ENCODE data around the gene POU4F2. TPM values are rescaled to one million over a fixed set of nuclear protein-coding genes. Genes with fewer than 3 reads are reported as not detected.
A peak's percentile ranks its signal among the peaks of the same experiment; 100 is the strongest.

POU4F2 gene
- total RNA-seq, 5 donors from 2014 or later (not counting 1 experiment from before 2014, with no cell fraction given), result not detected

GRCh38 chr4:146637621-146638332, 916 bp upstream of the POU4F2 start:
- Histone ChIP-seq H3K9me3 (no peaks in the 10 kb centered on the region), H3K36me3 (ENCODE audit: control insufficient read depth in 2 of 2, extremely low read depth in 1 of 2, insufficient read depth in 1 of 2, low read length in 1 of 2) (no peaks in the 10 kb centered on the region), H3K27me3 (replicated peaks in 1 of 2; ENCODE audit: control insufficient read depth in 2 of 2, extremely low read depth in 1 of 2, insufficient read depth in 2 of 2, low read length in 1 of 2) (peaks cover 25 to 61% of the 10 kb centered on the region in 2 experiments), H3K27ac (ENCODE audit: low read length) (no peak overlapping the region), H3K4me3 (ENCODE audit: control insufficient read depth in 1 of 2, extremely low read depth in 1 of 2, low read length in 1 of 2) (peak overlapping the region in 1 of 2 donors; percentile 3), H3K4me1 (ENCODE audit: control insufficient read depth in 1 of 2, extremely low read depth in 1 of 2, insufficient read depth in 2 of 2, low read length in 2 of 2) (peaks cover 0 to 25% of the 10 kb centered on the region in 2 experiments)
- peaks cover 74 to 83% of the 10 kb centered on the region in 2 donors for H3K27me3 Mint-ChIP-seq
- H3K4me1 Mint-ChIP-seq, result peaks cover 21 to 22% (median 21%) of the 10 kb centered on the region in 3 donors
- 10% methylated on average over 33 of the region's 35 CpGs for WGBS (ENCODE audit: insufficient coverage)
- POLR2A ChIA-PET, result no interaction called here
- peak overlapping the region in 2 of 3 donors; percentile 34 to 69 for H3K4me3 Mint-ChIP-seq
- CTCF ChIA-PET, result no interaction called here
- no peak overlapping the region for H3K27ac Mint-ChIP-seq
- H3K36me3 Mint-ChIP-seq, result peaks cover 3% of the 10 kb centered on the region
- peaks cover 0 to 4% (median 4%) of the 10 kb centered on the region in 3 donors for H3K9me3 Mint-ChIP-seq
- ATAC-seq (replicated peaks in 1 of 4) (no peak), DNase-seq (no peak)

GRCh38 chr4:146638333-146638785, 334 bp upstream of the POU4F2 start:
- H3K27ac Mint-ChIP-seq, result no peak overlapping the region
- H3K36me3 Mint-ChIP-seq, result peaks cover 3% of the 10 kb centered on the region

GRCh38 chr4:146639506-146639932, 826 bp downstream of the POU4F2 start:
- Mint-ChIP-seq H3K27me3 (peaks cover 75 to 81% of the 10 kb centered on the region in 2 donors), H3K4me1 (peaks cover 21 to 22% (median 21%) of the 10 kb centered on the region in 3 donors), H3K36me3 (peaks cover 3% of the 10 kb centered on the region), H3K9me3 (peaks cover 0 to 11% (median 6%) of the 10 kb centered on the region in 3 donors), H3K27ac (no peak overlapping the region), H3K4me3 (peak overlapping the region in 2 of 3 donors; percentile 35 to 69)
- ATAC-seq (replicated peaks in 1 of 4) (no peak), DNase-seq (no peak)
- Histone ChIP-seq H3K27ac (ENCODE audit: low read length) (no peak overlapping the region), H3K4me1 (ENCODE audit: control insufficient read depth in 1 of 2, extremely low read depth in 1 of 2, insufficient read depth in 2 of 2, low read length in 2 of 2) (peaks cover 0 to 25% of the 10 kb centered on the region in 2 experiments), H3K36me3 (ENCODE audit: control insufficient read depth in 2 of 2, extremely low read depth in 1 of 2, insufficient read depth in 1 of 2, low read length in 1 of 2) (no peaks in the 10 kb centered on the region), H3K27me3 (replicated peaks in 1 of 2; ENCODE audit: control insufficient read depth in 2 of 2, extremely low read depth in 1 of 2, insufficient read depth in 2 of 2, low read length in 1 of 2) (peaks cover 23 to 48% of the 10 kb centered on the region in 2 experiments), H3K9me3 (no peaks in the 10 kb centered on the region), H3K4me3 (ENCODE audit: control insufficient read depth in 1 of 2, extremely low read depth in 1 of 2, low read length in 1 of 2) (no peak overlapping the region)
- ChIA-PET CTCF (no interaction called here), POLR2A (no interaction called here)
- WGBS (ENCODE audit: insufficient coverage), result 8% methylated on average over 15 of the region's 20 CpGs

More at GRCh38 chr4:146638333-146638785, 334 bp upstream of the POU4F2 start:
- Histone ChIP-seq H3K4me3 (ENCODE audit: control insufficient read depth in 1 of 2, extremely low read depth in 1 of 2, low read length in 1 of 2) (peak overlapping the region in 1 of 2 donors; percentile 5), H3K4me1 (ENCODE audit: control insufficient read depth in 1 of 2, extremely low read depth in 1 of 2, insufficient read depth in 2 of 2, low read length in 2 of 2) (peaks cover 0 to 25% of the 10 kb centered on the region in 2 experiments), H3K27me3 (replicated peaks in 1 of 2; ENCODE audit: control insufficient read depth in 2 of 2, extremely low read depth in 1 of 2, insufficient read depth in 2 of 2, low read length in 1 of 2) (peaks cover 25 to 57% of the 10 kb centered on the region in 2 experiments), H3K9me3 (no peaks in the 10 kb centered on the region), H3K27ac (ENCODE audit: low read length) (no peak overlapping the region), H3K36me3 (ENCODE audit: control insufficient read depth in 2 of 2, extremely low read depth in 1 of 2, insufficient read depth in 1 of 2, low read length in 1 of 2) (no peaks in the 10 kb centered on the region)
- Mint-ChIP-seq H3K27me3 (peaks cover 73 to 82% of the 10 kb centered on the region in 2 donors), H3K9me3 (peaks cover 0 to 4% (median 4%) of the 10 kb centered on the region in 3 donors), H3K4me1 (peaks cover 21 to 22% (median 21%) of the 10 kb centered on the region in 3 donors), H3K4me3 (peak overlapping the region in 2 of 3 donors; percentile 52 to 69)
- WGBS (ENCODE audit: insufficient coverage), result 9% methylated on average over 29 of the region's 34 CpGs
- no peak for ATAC-seq (replicated peaks in 1 of 4)
- DNase-seq, result no peak
- ChIA-PET CTCF (no interaction called here), POLR2A (no interaction called here)

GRCh38 chr4:146640021-146640464, 1.4 kb downstream of the POU4F2 start:
- no peak overlapping the region for H3K27ac ChIP-seq (ENCODE audit: low read length)
- Mint-ChIP-seq H3K4me1 (peaks cover 21 to 22% (median 21%) of the 10 kb centered on the region in 3 donors), H3K27me3 (peaks cover 75 to 81% of the 10 kb centered on the region in 2 donors), H3K36me3 (peaks cover 3% of the 10 kb centered on the region), H3K27ac (no peak overlapping the region), H3K4me3 (peak overlapping the region in 1 of 3 donors; percentile 69), H3K9me3 (peaks cover 0 to 16% (median 11%) of the 10 kb centered on the region in 3 donors)
- POLR2A ChIA-PET, result no interaction called here
- ATAC-seq (replicated peaks in 1 of 4) (no peak), DNase-seq (no peak)
- peaks cover 0 to 25% of the 10 kb centered on the region in 2 experiments for H3K4me1 ChIP-seq (ENCODE audit: control insufficient read depth in 1 of 2, extremely low read depth in 1 of 2, insufficient read depth in 2 of 2, low read length in 2 of 2)
- CTCF ChIA-PET, result no interaction called here
- H3K9me3 ChIP-seq, result no peaks in the 10 kb centered on the region
- no peaks in the 10 kb centered on the region for H3K36me3 ChIP-seq (ENCODE audit: control insufficient read depth in 2 of 2, extremely low read depth in 1 of 2, insufficient read depth in 1 of 2, low read length in 1 of 2)
- peaks cover 19 to 47% of the 10 kb centered on the region in 2 experiments for H3K27me3 ChIP-seq (replicated peaks in 1 of 2; ENCODE audit: control insufficient read depth in 2 of 2, extremely low read depth in 1 of 2, insufficient read depth in 2 of 2, low read length in 1 of 2)
- no peak overlapping the region for H3K4me3 ChIP-seq (ENCODE audit: control insufficient read depth in 1 of 2, extremely low read depth in 1 of 2, low read length in 1 of 2)
- WGBS (ENCODE audit: insufficient coverage), result 20% methylated on average over 46 of the region's 46 CpGs

- Histone ChIP-seq H3K27me3 (replicated peaks in 1 of 2; ENCODE audit: control insufficient read depth in 2 of 2, extremely low read depth in 1 of 2, insufficient read depth in 2 of 2, low read length in 1 of 2) (peaks cover 19 to 47% of the 10 kb centered on the region in 2 experiments), H3K27ac (ENCODE audit: low read length) (no peak overlapping the region), H3K9me3 (no peaks in the 10 kb centered on the region), H3K4me3 (ENCODE audit: control insufficient read depth in 1 of 2, extremely low read depth in 1 of 2, low read length in 1 of 2) (no peak overlapping the region), H3K4me1 (ENCODE audit: control insufficient read depth in 1 of 2, extremely low read depth in 1 of 2, insufficient read depth in 2 of 2, low read length in 2 of 2) (peaks cover 0 to 25% of the 10 kb centered on the region in 2 experiments), H3K36me3 (ENCODE audit: control insufficient read depth in 2 of 2, extremely low read depth in 1 of 2, insufficient read depth in 1 of 2, low read length in 1 of 2) (no peaks in the 10 kb centered on the region)
- no peak for ATAC-seq (replicated peaks in 1 of 4)
- Mint-ChIP-seq H3K4me1 (peaks cover 21 to 22% (median 21%) of the 10 kb centered on the region in 3 donors), H3K4me3 (peak overlapping the region in 1 of 3 donors; percentile 37), H3K27me3 (peaks cover 75 to 79% of the 10 kb centered on the region in 2 donors), H3K36me3 (peaks cover 1% of the 10 kb centered on the region), H3K9me3 (peaks cover 0 to 16% (median 9%) of the 10 kb centered on the region in 3 donors), H3K27ac (peak overlapping the region in 1 of 2 donors; percentile 46)
- ChIA-PET POLR2A (no interaction called here), CTCF (no interaction called here)
- DNase-seq, result no peak
- 10% methylated on average over 36 of the region's 37 CpGs for WGBS (ENCODE audit: insufficient coverage)
Measured at GRCh38 chr4:146640465-146641061, 1.9 kb downstream of the POU4F2 start.

- DNase-seq (no peak), ATAC-seq (replicated peaks in 1 of 4) (no peak)
- CTCF ChIA-PET, result no interaction called here
- Histone ChIP-seq H3K9me3 (no peaks in the 10 kb centered on the region), H3K36me3 (ENCODE audit: control insufficient read depth in 2 of 2, extremely low read depth in 1 of 2, insufficient read depth in 1 of 2, low read length in 1 of 2) (no peaks in the 10 kb centered on the region), H3K27me3 (replicated peaks in 1 of 2; ENCODE audit: control insufficient read depth in 2 of 2, extremely low read depth in 1 of 2, insufficient read depth in 2 of 2, low read length in 1 of 2) (peaks cover 21 to 50% of the 10 kb centered on the region in 2 experiments), H3K4me1 (ENCODE audit: control insufficient read depth in 1 of 2, extremely low read depth in 1 of 2, insufficient read depth in 2 of 2, low read length in 2 of 2) (peaks cover 0 to 25% of the 10 kb centered on the region in 2 experiments), H3K27ac (ENCODE audit: low read length) (no peak overlapping the region), H3K4me3 (ENCODE audit: control insufficient read depth in 1 of 2, extremely low read depth in 1 of 2, low read length in 1 of 2) (no peak overlapping the region)
- H3K9me3 Mint-ChIP-seq, result peaks cover 0 to 16% (median 7%) of the 10 kb centered on the region in 3 donors
- H3K36me3 Mint-ChIP-seq, result no peaks in the 10 kb centered on the region
- H3K4me1 Mint-ChIP-seq, result peaks cover 21 to 26% (median 22%) of the 10 kb centered on the region in 3 donors
- peaks cover 72 to 77% of the 10 kb centered on the region in 2 donors for H3K27me3 Mint-ChIP-seq
- POLR2A ChIA-PET, result no interaction called here
- H3K27ac Mint-ChIP-seq, result no peak overlapping the region
- no peak overlapping the region for H3K4me3 Mint-ChIP-seq
- WGBS (ENCODE audit: insufficient coverage), result no CpG with 5 or more reads among the region's 3 CpGs
Measured at GRCh38 chr4:146641762-146642161, 3.1 kb downstream of the POU4F2 start.
